ENCODE results near the gene JHY.

DNA sequence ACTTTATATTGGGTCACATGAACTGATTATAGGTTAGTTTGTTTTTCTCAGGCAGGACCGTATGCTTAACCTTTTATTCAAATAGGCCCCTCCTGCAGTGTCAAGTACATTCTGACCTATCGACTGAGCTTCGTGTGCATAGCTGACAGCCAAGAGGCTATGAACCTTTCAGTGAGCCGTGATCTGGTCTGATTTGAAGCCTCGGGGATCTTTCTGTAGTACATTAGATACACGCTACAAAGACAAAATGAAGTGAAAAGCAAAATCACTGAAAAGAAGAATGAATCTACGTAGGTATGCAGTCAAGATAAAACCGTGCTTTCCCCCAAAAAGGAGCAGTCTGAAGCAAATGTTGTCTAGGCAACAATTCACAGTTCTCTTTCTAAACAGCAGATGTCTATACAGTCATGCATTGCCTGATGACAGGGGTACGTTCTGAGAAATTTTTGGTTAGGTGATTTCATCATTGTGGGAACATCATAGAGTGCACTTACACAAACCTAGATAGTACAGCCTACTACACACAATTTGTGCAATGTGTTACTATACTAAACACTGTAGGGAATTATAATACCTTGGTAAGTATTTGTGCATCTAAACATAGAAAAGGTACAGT is 18.1 kb downstream of the JHY start:
- TF ChIP-seq, protein P1, sequence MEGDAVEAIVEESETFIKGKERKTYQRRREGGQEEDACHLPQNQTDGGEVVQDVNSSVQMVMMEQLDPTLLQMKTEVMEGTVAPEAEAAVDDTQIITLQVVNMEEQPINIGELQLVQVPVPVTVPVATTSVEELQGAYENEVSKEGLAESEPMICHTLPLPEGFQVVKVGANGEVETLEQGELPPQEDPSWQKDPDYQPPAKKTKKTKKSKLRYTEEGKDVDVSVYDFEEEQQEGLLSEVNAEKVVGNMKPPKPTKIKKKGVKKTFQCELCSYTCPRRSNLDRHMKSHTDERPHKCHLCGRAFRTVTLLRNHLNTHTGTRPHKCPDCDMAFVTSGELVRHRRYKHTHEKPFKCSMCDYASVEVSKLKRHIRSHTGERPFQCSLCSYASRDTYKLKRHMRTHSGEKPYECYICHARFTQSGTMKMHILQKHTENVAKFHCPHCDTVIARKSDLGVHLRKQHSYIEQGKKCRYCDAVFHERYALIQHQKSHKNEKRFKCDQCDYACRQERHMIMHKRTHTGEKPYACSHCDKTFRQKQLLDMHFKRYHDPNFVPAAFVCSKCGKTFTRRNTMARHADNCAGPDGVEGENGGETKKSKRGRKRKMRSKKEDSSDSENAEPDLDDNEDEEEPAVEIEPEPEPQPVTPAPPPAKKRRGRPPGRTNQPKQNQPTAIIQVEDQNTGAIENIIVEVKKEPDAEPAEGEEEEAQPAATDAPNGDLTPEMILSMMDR (IDR thresholded peaks at IDR 0.05): no peak
- TF ChIP-seq NFIC (IDR thresholded peaks at IDR 0.05; ENCODE audit: borderline replicate concordance) (no peak), MXI1 (IDR thresholded peaks at IDR 0.05; ENCODE audit: low read depth, low read length) (no peak), RFX5 (IDR thresholded peaks at IDR 0.05; ENCODE audit: low read length) (no peak), TAF1 (IDR thresholded peaks at IDR 0.05; ENCODE audit: borderline replicate concordance, low read depth, low read length) (no peak), EP300 (IDR thresholded peaks at IDR 0.05; ENCODE audit: borderline replicate concordance in 1 of 2, low read depth in 1 of 2, low read length in 1 of 2) (no peak), SIN3A (IDR thresholded peaks at IDR 0.05; ENCODE audit: borderline replicate concordance, low read depth, low read length) (no peak), POLR2AphosphoS5 (IDR thresholded peaks at IDR 0.05; ENCODE audit: low read depth, low read length) (no peak), NRF1 (IDR thresholded peaks at IDR 0.05; ENCODE audit: low read depth, low read length) (no peak)
- TF ChIP-seq, protein P2, sequence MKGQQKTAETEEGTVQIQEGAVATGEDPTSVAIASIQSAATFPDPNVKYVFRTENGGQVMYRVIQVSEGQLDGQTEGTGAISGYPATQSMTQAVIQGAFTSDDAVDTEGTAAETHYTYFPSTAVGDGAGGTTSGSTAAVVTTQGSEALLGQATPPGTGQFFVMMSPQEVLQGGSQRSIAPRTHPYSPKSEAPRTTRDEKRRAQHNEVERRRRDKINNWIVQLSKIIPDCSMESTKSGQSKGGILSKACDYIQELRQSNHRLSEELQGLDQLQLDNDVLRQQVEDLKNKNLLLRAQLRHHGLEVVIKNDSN (IDR thresholded peaks at IDR 0.05; ENCODE audit: borderline replicate concordance, low read depth): no peak

Data from SK-N-SH (cell line).